Caki2 (cell line): Measurements from ENCODE around the gene TBCK. TPM values are rescaled to one million over a fixed set of nuclear protein-coding genes. Genes with fewer than 3 reads are reported as not detected.
"Not testable (repeated sequence)": the region's sequence is repeated elsewhere in the genome, so short reads cannot be mapped to it uniquely, and the experiment has no call there.

Experiments used
- DNase-seq: peaks from one replicate; pipeline ENCODE4 v3.0.0-alpha.2; 2015; ENCODE audit warnings: low read depth
- in situ Hi-C: cut with HindIII; loops from 2 replicates; pipeline ENCODE4 v1.10.0; 2016; ENCODE audit warnings: low sequenced_read_pairs, low pct_unique_long_range_greater_than_20kb, mixed read lengths
- total RNA-seq: library from RNA; depleted of rRNA; stranded (reverse); fragments of >200 nt; shearing (Covaris generic); gene quantifications from 2 replicates; pipeline ENCODE4 v1.2.3, GENCODE V29; 2014; ENCODE audit warnings: low replicate concordance

The TBCK gene
- total RNA-seq, 1 experiment from 2014 or later: 12.9 TPM

GRCh38 chr4:106329041-106329618 is 13.1 kb upstream of the TBCK start:
- in situ Hi-C loops: no loop called here
- no peak for DNase-seq

- no peak for DNase-seq
- in situ Hi-C loops: no loop called here
These were observed 9.8 kb upstream of the TBCK start for GRCh38 chr4:106325800-106326199.

- in situ Hi-C loops: no loop called here
- no peak for DNase-seq
These were observed 7.1 kb upstream of the TBCK start for GRCh38 chr4:106323119-106323518.

- in situ Hi-C loops, DNase-seq: not testable (repeated sequence)
These were observed 5.8 kb upstream of the TBCK start for GRCh38 chr4:106321814-106322213.

- DNase-seq, in situ Hi-C loops: not testable (repeated sequence)
These were observed 5.2 kb upstream of the TBCK start for GRCh38 chr4:106321168-106321567.

- DNase-seq: peak; percentile 51
- in situ Hi-C loops: no loop called here
These were observed 4.2 kb upstream of the TBCK start for GRCh38 chr4:106320235-106320634.

GRCh38 chr4:106318511-106318910 is 2.5 kb upstream of the TBCK start:
- DNase-seq: no peak
- in situ Hi-C loops: no loop called here

- in situ Hi-C loops: no loop called here
- DNase-seq: no peak
These were observed 1.8 kb upstream of the TBCK start for GRCh38 chr4:106317815-106318214.

GRCh38 chr4:106316773-106317409 is 882 bp upstream of the TBCK start:
- in situ Hi-C loops: no loop called here
- no peak for DNase-seq

GRCh38 chr4:106315476-106315967 is 487 bp downstream of the TBCK start:
- in situ Hi-C loops: no loop called here

GRCh38 chr4:106314960-106315359 is 1.0 kb downstream of the TBCK start:
- in situ Hi-C loops: no loop called here
- DNase-seq: no peak

More at GRCh38 chr4:106315476-106315967, 487 bp downstream of the TBCK start:
- DNase-seq: peak; percentile 67

- in situ Hi-C loops: no loop called here
- no peak for DNase-seq
These were observed 2.9 kb downstream of the TBCK start for GRCh38 chr4:106312997-106313522.

GRCh38 chr4:106312377-106312776 is 3.6 kb downstream of the TBCK start:
- DNase-seq: no peak
- in situ Hi-C loops: no loop called here

GRCh38 chr4:106306561-106306960 is 9.4 kb downstream of the TBCK start:
- in situ Hi-C loops: no loop called here
- no peak for DNase-seq

- in situ Hi-C loops: no loop called here
- no peak for DNase-seq
These were observed 10.5 kb downstream of the TBCK start for GRCh38 chr4:106305435-106306055.

- DNase-seq: no peak
- in situ Hi-C loops: no loop called here
These were observed 11.4 kb downstream of the TBCK start for GRCh38 chr4:106304632-106305031.

GRCh38 chr4:106303548-106304281 is 12.3 kb downstream of the TBCK start:
- no peak for DNase-seq
- in situ Hi-C loops: no loop called here

GRCh38 chr4:106302062-106302438 is 14.0 kb downstream of the TBCK start:
- in situ Hi-C loops: no loop called here
- no peak for DNase-seq
